Transverse colon (tissue), 4 donors: Measurements from ENCODE around the gene LMAN1L. TPM values are rescaled to one million over a fixed set of nuclear protein-coding genes. Genes with fewer than 3 reads are reported as not detected.

Experiments
- DNase-seq: peaks from one replicate; pipeline ENCODE4 v3.0.0-alpha.2; 2019
- H3K27ac ChIP-seq, 4 donors: fragments of 200-600 bp; sonication (generic); 2 replicates each; pipeline ENCODE4 v1.5.1; 2016 to 2018; ENCODE audit warnings: inconsistent platforms in 4 of 4
- H3K27me3 ChIP-seq: fragments of 200-600 bp; sonication (generic); 2 replicates; pipeline ENCODE4 v1.5.1; 2017; ENCODE audit warnings: inconsistent platforms
- H3K36me3 ChIP-seq, 4 donors: fragments of 200-600 bp; sonication (generic); 2 replicates each; pipeline ENCODE4 v1.5.1; 2017 to 2019; ENCODE audit warnings: inconsistent platforms in 4 of 4
- H3K4me1 ChIP-seq, 4 donors: fragments of 200-600 bp; sonication (generic); 2 replicates each; pipeline ENCODE4 v1.5.1; 2017 to 2020; ENCODE audit warnings: inconsistent platforms in 4 of 4
- H3K4me3 ChIP-seq, 4 donors: fragments of 200-600 bp; sonication (generic); 1 replicate in 1 of 4; 2 replicates in 3 of 4; pipeline versions ENCODE4 v1.5.1 to v1.6.1; 2017 to 2019; ENCODE audit warnings: inconsistent platforms in 4 of 4
- H3K9me3 ChIP-seq, 2 donors: fragments of 200-600 bp; sonication (generic); 2 replicates each; pipeline ENCODE4 v1.5.1; 2017 to 2019; ENCODE audit warnings: inconsistent platforms in 2 of 2
- CTCF ChIP-seq, 5 experiments: fragments of 200-600 bp in 3 of 5; fragments of 450-650 bp in 2 of 5; sonication (generic) in 3 of 5; IDR thresholded peaks; 1 replicate in 2 of 5; 2 replicates in 3 of 5; pipeline ENCODE4 v1.5.1; 2016 to 2017; ENCODE audit warnings: antibody characterized with exemption in 5 of 5, inconsistent platforms in 3 of 5, mild to moderate bottlenecking in 2 of 5, moderate library complexity in 1 of 5
- EP300 ChIP-seq: sonication (generic); formaldehyde crosslinking; IDR thresholded peaks from one replicate; pipeline ENCODE4 v1.6.1; 2017; ENCODE audit warnings: antibody characterized with exemption, low read depth
- POLR2A ChIP-seq: fragments of 450-650 bp; IDR thresholded peaks from one replicate; pipeline ENCODE4 v1.6.1; 2016; ENCODE audit warnings: antibody characterized with exemption, mild to moderate bottlenecking, moderate library complexity
- POLR2AphosphoS5 ChIP-seq, 3 donors: sonication (generic); formaldehyde crosslinking; IDR thresholded peaks; one replicate each; pipeline ENCODE4 v1.6.1; 2016; ENCODE audit warnings: antibody characterized with exemption in 3 of 3
- WGBS, 2 donors: methylation state at CpG; one replicate each; pipeline ENCODE4 v1.1.5; 2018; ENCODE audit warnings: low coverage in 1 of 2; 5-methylcytosine and 5-hydroxymethylcytosine counted together
- in situ Hi-C, 4 donors: fragments of 200-750 bp; cut with MboI; loops; one replicate each; pipeline versions ENCODE4 v1.15.0 to v1.15.1; 2017; ENCODE audit warnings: low sequenced_read_pairs in 3 of 4, low pct_ligation_motif_present in 1 of 4, low pct_unique_long_range_greater_than_20kb in 1 of 4
- intact Hi-C: fragments of 100-400 bp; cut with DNase I; formaldehyde crosslinking; loops from one replicate; pipeline ENCODE4 v1.15.1; 2023; ENCODE audit warnings: low total_unique reads
- total RNA-seq, 4 donors: library from RNA; depleted of rRNA; stranded (reverse); fragments of >200 nt; gene quantifications; one replicate each; pipeline ENCODE4 v1.1.0, GENCODE V29; 2016

The LMAN1L gene
- total RNA-seq, 4 donors from 2014 or later = 20.2 TPM; not detected in 3

DNA sequence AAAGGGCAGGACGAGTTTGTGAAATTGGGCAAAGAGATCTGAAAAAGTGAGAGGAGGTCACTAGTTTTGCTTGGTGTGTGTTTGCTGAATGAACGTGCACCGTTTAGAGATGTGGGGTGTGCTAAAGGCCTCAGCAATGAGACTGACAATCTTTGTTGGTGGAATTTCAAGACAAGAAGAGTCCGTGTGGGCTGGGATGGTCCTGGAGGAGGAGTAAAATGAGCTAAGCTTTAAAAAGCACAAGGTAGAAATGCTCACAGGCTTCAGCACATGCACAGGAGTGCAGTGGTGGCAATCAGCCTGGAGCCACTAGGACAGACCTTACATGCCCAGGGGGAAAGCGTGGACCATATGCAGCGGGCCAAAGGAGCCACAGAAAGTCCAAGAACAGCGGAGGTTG lies 12.3 kb downstream of the LMAN1L start:
- TF ChIP-seq EP300 (no peak), CTCF (IDR thresholded peaks at IDR 0.05) (no peak), POLR2AphosphoS5 (IDR thresholded peaks at IDR 0.05) (no peak), POLR2A (no peak)
- H3K36me3 ChIP-seq = no peaks in the 10 kb centered on the region
- H3K4me3 ChIP-seq = no peak overlapping the region
- H3K27ac ChIP-seq = no peak overlapping the region
- in situ Hi-C loops (no loop called here), intact Hi-C loops (no loop called here)
- no peak for DNase-seq
- peaks cover 0 to 7% (median 3%) of the 10 kb centered on the region in 4 donors for H3K4me1 ChIP-seq
- WGBS, 2 donors = 76 to 83% methylated on average over 5 to 7 of the region's 7 CpGs
- peaks cover 33% of the 10 kb centered on the region for H3K27me3 ChIP-seq
- no peaks in the 10 kb centered on the region for H3K9me3 ChIP-seq

DNA sequence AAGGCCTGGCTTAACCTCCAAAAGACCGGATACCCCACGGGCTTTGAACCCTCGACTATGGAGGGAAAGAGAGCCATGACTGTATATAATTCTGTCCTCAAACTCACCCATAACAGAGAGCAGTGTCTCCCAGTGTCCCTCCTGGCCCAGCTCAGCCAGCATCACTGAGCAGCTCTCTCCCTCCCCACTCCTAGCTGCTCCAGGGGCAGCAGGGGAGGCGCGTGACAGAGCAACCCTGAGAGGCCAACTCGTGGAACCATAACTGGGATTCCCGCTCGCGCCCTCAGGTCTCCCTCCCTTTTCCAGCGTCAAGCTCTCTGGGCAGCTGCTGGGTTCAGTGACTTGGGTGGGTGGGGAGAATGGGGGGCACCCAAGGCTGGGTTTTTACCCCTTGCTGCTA lies 13.2 kb downstream of the LMAN1L start:
- Histone ChIP-seq H3K4me1 (peaks cover 0 to 7% (median 3%) of the 10 kb centered on the region in 4 donors), H3K27me3 (peaks cover 33% of the 10 kb centered on the region), H3K9me3 (no peaks in the 10 kb centered on the region), H3K4me3 (no peak overlapping the region), H3K36me3 (no peaks in the 10 kb centered on the region), H3K27ac (no peak overlapping the region)
- DNase-seq = no peak
- intact Hi-C loops (no loop called here), in situ Hi-C loops (no loop called here)
- TF ChIP-seq CTCF (IDR thresholded peaks at IDR 0.05) = no peak
- no peak for TF ChIP-seq POLR2AphosphoS5 (IDR thresholded peaks at IDR 0.05)
- TF ChIP-seq EP300 = no peak
- no peak for TF ChIP-seq POLR2A
- 51% methylated on average over 8 of the region's 10 CpGs; no CpG with 5 or more reads in 1 of the 2 donors for WGBS, 2 donors

GRCh38 chr15:74826364-74826819 lies 13.8 kb downstream of the LMAN1L start, which contains the start of gene CPLX3:
Gene CPLX3 (plus strand): TSS chr15:74826627. CDS start chr15:74826704, 77 bp downstream.
- TF ChIP-seq POLR2AphosphoS5 (IDR thresholded peaks at IDR 0.05) = no peak
- no peak for TF ChIP-seq CTCF (IDR thresholded peaks at IDR 0.05)
- no peak for TF ChIP-seq POLR2A
- no peak for TF ChIP-seq EP300
- Histone ChIP-seq H3K27me3 (peaks cover 33% of the 10 kb centered on the region), H3K4me3 (no peak within 1 kb of the TSS), H3K9me3 (no peaks in the 10 kb centered on the region), H3K36me3 (no peaks in the 10 kb centered on the region), H3K27ac (no peak within 1 kb of the TSS), H3K4me1 (peaks cover 2 to 11% (median 6%) of the 10 kb centered on the region in 4 donors)
- peak; percentile 50 for DNase-seq
- intact Hi-C loops (no loop called here), in situ Hi-C loops (no loop called here)
- WGBS, 2 donors = 13% methylated on average over 19 of the region's 44 CpGs; no CpG with 5 or more reads in 1 of the 2 donors

GRCh38 chr15:74826921-74827320 lies 14.3 kb downstream of the LMAN1L start:
- intact Hi-C loops (no loop called here), in situ Hi-C loops (no loop called here)
- WGBS, 2 donors = 33% methylated on average over 21 of the region's 21 CpGs; no CpG with 5 or more reads in 1 of the 2 donors
- H3K4me1 ChIP-seq = peaks cover 4 to 17% (median 12%) of the 10 kb centered on the region in 4 donors
- no peak overlapping the region for H3K27ac ChIP-seq
- no peak overlapping the region for H3K4me3 ChIP-seq
- H3K27me3 ChIP-seq = peaks cover 33% of the 10 kb centered on the region
- H3K36me3 ChIP-seq = no peaks in the 10 kb centered on the region
- H3K9me3 ChIP-seq = no peaks in the 10 kb centered on the region
- TF ChIP-seq EP300 (no peak), CTCF (IDR thresholded peaks at IDR 0.05) (no peak), POLR2AphosphoS5 (IDR thresholded peaks at IDR 0.05) (no peak), POLR2A (no peak)
- no peak for DNase-seq
